Stimulated activated CD8-positive, alpha-beta memory T cell treated with anti-CD3 and anti-CD28 coated beads, Interleukin-7, amount 100 ng/mL, for 24 hours (primary cell): ENCODE measurements around the gene ADAM12.

Experiments
- DNase-seq: peaks from one replicate; pipeline ENCODE4 v3.0.0-alpha.2; 2020; ENCODE audit warnings: low read depth

Gene ADAM12

DNA sequence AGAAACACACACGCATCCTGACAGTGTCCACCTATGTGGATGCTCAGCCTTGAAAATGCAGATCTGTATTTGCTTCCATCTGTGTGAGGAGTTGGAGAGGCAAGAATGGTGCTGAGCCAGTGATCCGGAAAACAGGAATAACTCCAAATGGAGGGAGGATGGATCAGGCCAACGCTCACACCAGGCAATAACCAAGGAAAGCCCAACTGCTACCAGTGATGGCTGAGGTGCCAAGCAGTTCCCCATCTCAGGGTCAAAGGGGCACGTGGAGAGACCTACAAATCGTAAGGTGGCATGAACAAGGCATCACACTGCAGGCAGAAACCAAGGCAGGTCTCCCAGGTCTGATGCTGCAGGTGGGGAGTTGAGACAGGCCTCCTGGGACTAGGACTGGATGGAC lies 153.6 kb downstream of the ADAM12 start:
- no peak for DNase-seq

DNA sequence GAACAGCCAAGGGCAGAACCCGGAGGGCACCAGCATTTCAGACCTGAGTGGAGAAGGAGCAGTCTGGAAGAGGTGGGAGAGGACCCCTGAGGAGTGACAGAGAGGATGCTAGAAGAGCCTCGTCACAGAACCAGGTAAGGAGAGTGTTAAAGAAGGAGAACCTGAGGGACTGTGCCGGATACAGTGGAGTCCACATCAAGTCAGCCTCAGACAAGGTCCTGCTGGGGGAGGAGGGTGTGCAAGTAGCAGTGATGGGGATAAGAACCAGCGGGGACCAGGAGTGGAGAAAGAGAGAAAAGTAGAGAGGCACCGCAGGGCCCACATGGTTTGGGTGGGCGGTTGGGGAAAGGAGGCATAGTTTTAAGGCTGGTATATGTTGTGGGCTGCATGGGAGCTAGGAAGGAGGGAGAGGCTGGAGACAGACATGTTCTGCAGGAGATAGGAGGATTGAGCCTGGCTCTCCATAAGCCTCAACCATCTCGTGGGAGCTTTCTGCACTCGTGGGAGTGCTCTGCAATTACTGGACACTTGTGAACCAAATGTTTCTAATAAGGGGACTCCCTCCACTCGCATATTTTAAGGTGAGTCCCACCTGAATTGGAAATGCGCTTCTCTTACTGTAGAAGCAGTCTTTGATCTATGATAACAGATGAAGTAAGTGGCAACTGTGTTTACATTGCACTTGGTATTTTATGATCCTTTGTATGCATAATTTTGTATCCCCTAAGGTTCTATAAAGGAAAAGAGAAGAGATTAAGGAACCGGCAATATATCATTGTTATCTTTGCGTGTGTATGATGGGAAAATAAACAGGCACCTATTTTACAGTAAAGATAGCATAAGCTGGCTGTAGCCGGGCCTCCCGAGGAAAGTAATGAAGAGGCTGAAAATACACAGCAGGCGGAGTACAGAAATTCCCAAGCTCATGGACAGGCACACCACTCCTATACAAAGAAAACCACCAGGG lies 154.8 kb downstream of the ADAM12 start:
- no peak for DNase-seq

DNA sequence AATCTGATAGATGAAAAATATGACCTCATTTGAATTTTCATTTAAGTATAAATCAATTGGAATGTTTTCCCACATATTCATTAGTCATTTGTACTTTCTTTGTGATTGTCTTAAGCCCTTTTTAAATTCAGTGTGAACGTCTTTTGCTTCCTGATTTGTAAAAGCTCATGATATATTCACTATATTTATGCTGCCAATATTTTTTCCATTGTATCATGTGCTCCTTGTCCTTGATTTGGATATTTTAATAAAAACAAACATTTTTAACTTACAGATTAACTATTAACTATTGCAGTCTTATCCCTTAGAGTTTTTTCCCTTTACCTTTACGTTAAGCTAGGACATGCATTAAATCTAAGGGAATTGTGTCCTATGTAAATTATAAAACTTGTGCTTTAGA lies 157.7 kb downstream of the ADAM12 start:
- DNase-seq: no peak

DNA sequence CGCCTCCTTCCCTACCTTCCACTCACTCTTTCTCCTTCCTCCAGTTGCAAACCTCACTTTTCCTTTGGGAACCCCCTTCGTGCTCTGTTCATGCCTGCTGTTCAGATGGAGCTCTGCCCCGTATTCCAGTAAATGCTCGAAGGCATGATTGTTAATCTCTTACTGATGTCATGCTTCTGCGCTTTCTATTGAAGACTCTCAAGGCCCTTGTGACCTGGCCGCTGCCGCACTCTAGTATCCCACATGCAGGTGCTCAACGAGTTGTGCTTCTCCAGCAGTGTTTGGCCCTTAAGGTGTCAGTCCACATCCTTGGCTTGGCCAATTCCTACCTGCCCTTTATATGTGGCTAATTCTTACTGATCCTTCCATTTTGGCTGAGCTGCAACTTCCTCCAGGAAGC lies 158.6 kb downstream of the ADAM12 start:
- DNase-seq: no peak

DNA sequence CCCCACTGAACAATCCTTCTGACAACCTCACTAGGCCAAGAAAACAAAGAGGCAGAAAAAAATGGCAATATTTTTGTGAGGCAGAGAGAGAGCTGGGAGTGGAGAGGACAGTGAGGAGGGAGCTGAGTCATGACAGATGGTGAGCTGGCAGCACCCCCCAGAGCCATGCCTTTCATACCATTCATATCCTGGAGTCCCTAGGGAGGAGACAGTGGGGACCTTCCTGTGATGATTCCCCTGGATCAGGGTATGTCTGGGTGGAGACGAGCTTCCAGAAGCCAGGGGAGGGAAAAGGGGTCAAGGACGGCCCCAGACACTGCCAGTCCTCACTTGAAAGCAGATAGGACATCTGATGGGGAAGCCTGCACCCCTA lies 160.5 kb downstream of the ADAM12 start:
- DNase-seq: no peak

DNA sequence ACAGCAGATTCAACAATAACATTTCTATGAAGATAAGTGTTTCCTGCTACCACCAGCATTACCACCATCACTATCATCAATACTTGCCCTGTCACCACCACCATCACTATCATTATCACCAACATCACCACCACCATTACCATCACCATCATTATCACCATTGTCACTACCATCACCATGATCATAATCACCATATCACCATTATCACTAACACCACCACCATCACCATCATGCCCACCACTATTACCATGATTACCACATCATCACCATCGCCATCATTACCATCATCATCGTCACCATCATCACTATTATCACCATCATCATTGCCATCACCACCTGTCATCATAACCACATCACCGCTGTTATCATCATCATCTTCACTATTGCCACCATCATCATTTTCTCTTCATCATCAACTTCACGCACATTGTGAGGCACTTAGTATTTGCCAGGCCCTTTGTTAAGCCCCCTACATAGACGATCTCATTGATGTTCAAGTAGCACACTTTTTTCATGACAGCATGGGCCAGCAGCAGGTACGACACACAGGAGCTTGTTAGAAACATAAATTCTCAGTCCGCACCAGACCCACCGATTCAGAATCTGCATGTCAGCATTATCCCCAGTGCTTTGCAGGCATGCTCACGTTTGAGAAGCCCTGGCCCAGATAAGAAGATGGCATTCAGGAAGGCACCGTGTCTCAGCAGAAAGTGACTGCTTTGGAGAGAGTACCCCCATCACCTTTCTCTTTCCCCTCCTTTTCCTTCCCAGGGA lies 161.1 kb downstream of the ADAM12 start:
- no peak for DNase-seq

DNA sequence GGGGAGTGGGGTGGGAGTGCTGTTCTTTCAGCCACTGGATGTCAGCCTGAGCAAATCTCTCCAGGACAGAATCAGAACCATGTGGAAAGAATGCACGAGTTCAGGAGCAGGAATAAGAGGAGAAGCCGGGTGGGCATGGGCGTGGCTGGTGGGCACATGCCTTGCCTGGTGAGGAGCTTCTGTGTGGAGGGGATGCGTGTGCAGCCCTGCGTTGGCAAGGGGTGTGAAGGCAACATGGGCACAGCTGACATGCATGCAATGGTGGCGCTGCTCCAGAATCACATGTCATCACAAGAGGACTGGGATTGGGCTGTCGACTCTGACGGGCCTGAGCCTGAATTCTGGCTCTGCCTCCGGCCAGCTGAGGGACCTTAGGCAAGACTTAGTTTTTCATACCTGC lies 162.1 kb downstream of the ADAM12 start:
- DNase-seq: no peak

DNA sequence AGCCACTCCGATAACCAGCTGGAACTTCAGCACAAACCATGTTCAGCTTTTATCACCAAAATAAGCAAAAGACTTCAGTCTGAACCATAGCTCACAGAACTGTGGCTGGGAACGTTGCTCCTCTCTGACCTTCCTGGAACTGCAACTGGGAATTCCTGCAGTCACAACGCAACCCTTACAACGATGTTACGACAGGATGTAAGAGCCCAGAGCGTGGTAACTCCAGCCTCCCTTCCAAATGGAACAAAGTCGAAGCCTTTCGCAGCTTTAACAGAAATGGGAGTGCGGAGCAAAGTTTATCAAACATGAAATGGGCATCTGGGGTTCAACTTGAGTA lies 162.6 kb downstream of the ADAM12 start:
- no peak for DNase-seq

DNA sequence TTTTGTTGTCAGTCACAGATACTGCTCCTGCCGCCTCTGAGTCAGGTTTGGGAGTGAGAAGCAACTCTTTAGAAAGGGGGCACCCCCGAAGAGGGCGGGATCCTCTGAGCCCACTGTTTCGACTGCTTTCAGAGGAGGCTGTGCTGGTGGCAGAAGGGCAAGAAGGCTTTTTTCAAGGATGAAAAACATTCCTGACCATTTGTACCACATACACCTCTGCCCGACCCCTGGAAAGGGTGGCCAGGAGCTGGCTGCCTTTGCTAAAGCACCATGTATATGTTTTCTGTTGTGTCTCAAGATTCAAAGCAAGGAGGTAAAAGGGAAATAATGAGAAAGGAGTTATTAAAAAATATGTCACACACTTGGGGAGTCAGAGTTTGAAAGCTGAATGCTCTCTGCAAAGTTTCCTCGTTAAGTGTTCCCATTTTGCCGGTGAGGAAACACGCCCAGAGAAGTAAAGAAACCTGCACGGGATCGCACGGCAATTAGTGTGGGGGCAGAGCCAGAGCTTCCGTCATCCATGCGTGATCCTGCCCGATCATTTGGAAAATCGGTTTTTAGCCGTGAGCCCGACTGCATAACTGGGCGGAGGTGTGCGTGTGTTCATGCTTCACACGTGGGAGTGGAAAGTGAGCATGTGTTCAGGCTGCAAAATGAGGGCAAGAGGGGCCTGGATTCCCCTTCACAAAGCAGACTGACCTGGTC lies 163.2 kb downstream of the ADAM12 start:
- no peak for DNase-seq

DNA sequence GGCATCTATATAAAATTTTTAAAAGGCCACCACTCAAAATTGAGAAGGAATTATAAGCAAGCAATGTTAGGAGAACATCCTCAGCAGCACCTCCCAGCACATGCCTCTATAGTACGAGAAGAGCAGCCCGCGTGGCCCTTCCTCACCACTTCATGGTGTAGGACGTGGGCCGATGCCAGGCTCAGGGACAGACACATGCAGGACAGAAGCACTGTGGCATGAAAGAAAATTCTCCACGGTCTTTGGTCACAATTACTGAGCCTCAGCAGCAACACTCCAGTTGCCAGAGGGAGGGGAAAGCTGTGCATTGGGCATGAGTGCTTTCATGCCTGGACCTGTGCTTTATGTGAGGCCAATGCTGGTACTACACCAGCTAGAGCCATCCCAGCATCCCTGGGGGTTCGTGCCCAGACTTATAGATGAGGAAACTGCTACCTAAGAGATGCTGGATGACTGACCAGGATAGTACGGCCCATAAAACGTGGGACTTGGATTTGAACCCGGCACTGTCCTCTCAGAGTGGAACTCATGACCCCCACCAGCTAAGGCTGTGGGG lies 164.7 kb downstream of the ADAM12 start:
- DNase-seq: no peak

DNA sequence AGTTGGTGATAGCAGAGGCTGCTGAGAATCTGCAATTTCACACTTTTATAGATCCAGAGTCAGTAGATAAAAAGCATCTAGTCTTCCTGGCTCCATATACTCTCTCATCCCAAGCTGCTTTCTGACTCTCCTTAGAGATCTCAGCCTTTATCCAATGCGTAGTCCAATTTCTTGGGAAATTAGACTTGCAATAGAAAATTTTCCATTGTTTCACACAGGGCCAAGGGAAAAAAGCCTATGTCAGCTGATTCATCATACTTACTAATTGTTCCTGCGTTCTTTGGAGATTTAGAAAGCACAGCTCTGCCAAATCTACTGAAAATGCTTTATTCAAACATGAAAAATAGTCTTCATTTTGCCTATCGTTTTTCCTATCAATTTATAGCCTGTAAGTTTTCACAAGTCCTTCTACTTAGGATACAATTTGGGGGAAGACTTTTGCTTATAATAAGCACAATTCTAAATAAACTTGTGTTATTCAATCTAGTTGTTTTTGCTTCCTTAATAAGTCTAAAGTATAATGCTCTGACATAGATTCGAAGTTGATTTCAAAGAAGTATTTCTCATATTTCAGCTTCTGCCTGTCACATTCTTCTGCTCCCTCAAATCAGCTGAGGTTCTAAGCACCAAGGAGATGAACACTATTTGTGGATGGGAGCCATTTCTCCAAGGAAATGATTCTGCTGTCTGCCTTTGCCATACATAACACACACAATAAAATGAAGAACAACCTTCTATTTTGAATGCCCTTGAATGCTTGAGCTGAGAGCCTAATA lies 165.4 kb downstream of the ADAM12 start:
- DNase-seq: no peak

DNA sequence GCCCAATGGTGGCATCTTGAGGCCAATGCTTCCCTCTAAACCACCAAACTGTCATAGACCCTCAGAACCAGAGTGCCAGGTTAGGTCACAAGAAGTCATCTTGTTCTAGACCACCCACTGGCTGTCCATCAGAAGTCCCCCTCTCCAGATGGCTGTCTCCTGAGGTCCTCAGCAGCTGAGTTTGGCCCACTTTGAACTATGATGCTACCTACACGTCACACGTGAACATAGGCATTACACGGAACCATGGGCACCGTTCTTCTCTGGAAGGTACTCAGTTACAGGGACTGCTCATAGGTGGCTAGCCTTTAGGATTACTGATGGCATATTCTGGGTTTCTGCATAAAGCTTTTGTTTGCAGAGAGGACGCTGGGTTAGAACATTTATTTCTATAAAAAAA lies 166.4 kb downstream of the ADAM12 start:
- no peak for DNase-seq

DNA sequence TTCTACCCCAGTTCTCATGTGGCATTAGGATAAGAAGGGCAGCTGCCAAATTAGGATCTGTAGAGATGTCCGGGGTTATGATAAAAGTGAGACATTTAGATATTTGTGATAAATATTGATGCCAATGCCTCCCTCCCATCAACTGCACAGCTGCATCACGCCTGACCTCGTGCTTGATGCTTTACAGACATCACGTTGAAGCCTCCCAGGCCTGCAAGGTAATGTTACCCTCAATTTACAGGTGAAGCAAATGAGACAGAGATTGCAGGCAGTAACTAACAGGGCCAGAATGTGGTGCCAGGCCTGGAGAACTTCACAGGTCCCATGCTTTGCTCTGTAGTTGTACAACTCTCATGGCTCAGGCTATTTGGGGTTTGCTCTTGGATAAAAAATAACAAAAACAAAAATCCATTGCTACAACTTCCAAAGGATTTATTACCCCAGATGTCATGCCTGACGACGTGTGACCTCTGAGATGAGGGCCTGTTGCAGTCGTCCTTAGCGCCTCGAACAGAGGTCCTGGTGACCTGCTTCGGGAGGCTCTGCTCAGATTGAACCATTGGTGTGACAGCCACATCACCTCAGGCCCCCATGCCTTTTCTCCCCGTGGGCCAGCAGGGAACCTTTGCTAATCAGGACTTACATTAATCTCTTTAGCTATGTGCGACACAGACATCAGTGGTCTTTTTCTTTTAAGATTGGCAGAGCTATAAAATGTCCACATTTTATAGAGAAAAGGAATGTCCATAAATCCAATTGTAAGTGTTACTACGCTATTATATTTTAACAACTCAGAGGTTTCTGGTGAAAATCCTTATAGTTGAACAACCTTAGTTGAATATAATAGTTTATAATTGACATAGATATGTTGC lies 169.3 kb downstream of the ADAM12 start:
- DNase-seq: no peak

DNA sequence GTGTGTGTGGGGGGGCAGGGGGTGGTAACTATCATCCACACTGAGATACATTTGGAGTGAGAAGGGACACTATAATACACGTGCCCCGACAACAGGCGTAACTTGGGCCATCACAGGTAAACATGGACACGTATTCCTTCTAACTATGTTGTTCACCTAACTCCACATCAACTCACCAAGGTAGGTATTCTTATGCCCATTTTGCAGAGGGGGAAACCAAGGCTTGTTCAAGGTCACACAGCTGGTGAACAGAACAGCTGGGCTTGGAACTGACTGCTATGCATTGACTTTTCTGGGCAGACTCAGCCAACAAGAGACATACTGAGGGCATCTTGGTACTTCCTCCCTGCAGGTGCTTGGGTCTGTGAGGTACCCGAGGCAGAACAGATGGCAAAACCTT lies 170.1 kb downstream of the ADAM12 start:
- no peak for DNase-seq

DNA sequence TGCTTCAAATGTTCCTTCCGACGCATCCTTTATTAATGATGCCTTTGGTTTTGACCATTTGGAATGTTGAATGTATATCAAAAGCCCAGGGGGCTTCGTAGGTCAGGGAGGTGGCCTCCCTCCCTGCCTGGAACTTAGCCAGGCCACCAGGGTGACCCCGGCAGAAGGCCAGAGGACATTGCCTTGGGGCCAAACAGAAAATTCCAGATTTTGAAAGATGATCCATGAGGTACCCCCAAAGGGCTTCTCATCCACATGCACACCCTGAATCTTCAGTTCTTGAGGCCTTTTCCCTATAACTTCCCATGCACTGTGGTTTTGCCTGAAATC lies 171.7 kb downstream of the ADAM12 start:
- DNase-seq: no peak

DNA sequence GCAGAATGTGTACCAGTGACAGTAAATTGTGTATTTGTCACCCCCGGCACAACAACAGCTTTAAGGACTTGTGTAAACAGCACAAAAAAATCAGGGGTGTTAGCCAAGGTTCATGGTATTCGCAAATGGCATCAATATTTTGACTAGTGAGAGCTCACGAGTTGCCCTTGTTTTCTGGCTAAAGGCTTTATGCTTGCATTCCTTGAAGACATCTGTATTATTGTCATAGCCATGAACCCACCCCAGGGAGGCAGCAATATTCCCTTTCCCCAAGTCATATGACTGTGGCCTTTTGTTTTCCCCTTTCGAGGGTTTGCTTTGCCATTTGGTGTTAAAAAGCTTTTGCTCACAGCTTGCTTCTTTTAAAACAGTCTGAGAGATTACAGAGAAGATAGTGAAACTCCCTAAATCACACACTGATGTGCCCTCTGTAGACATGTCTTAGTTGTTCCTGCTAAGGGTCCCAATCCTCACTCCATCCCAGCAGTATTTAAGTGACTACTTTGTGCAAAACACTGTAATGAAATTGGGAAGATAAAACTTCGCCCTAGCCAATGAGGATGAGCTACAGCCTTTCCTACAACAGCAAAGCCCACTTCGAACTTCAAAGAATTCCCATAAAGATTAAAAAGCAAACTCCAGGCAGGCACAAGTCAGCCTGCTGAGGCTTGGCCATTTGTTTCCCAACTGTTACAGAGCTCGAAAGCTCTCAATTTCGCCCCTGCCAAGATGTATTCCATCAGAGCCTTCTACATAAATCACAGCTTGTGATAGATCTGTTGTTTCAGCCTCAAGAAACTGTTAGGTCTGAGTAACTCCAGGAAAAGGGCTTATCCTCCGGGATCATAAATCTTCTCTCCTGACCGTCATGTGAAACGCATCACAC lies 172.3 kb downstream of the ADAM12 start:
- no peak for DNase-seq

DNA sequence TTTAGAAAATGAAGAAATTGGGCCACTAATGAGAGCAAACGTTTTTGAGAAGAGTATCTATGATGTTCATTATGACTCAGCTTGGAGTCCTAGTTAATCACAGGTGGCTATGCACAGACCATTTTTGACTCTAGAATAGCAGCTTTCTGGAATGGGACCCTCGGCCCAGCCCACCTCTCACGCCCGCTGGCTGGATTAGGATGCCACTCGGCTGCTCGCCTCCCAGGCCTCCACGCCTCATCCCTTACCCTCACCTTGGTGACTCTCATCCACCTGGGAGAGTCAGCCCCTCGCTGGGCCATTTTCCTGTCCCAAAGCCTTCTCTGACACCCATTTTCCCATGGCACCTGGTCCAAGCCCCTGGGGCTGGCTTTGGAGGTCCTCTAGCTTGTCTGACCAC lies 173.6 kb downstream of the ADAM12 start:
- no peak for DNase-seq

DNA sequence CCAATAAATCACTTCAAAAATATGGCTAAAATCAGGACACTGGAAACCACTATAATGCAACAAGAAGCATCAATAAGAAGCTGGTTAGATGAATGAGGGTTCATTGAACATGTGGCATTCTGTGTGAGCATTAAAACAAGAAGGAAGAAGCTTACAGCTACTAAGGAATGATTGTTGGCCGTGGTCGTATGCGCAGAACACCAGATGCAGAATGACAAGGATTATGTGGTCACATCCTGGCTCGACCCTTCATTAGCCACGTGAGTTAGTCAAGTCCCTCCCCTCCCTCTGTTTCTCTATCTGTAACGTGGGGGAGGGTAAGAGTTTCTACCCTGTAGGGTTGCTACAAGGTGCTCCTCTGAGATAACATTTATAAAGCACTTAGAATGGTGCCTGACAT lies 174.3 kb downstream of the ADAM12 start:
- DNase-seq: no peak

DNA sequence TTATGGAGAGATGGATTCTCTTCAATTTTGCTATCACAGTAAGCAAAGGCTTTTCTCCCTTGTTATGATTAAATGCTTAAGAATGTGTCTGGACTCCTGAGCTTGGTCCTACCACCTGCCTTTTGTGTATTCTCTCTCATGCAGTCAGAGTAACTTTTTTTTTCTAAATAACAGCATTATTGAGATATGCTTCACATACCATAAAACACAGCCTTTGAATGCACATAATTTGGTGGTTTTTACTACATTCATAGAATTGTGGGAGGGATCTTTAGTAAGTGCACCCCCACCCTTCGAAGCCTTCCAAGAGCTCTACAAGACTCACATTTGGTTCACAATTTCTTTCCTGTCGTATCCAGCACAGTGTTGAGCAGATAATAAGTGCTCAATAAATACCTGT lies 175.5 kb downstream of the ADAM12 start:
- no peak for DNase-seq
